ENCODE results near the gene CLDN9.

CLDN9 gene, protein sequence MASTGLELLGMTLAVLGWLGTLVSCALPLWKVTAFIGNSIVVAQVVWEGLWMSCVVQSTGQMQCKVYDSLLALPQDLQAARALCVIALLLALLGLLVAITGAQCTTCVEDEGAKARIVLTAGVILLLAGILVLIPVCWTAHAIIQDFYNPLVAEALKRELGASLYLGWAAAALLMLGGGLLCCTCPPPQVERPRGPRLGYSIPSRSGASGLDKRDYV

DNA sequence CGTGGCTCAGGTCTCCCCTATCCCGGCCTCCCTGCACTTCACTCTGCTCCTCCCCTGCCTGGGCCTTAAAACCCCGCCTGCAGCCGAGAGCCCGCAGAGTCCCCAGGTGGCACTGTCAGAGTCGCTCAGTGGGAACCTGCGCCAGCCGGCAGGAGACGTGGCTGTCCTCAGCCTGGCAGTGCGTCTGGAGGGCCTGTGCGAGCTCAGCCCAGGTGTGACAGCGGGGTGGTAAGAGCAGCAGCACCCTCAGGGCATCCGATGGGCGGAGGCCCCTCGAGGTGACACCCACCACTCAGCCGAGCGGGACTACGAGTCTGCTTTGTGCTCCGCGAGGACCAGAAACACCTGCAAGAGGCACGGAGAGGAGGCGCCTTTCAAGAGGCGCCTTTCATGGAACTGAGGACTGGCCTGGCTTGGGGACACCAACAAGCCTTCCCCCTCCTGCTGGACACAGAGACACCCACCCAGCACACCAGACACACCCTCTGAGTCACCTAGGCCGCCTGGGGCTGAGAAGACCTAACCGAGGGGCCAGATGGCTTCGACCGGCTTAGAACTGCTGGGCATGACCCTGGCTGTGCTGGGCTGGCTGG lies at the start of gene CLDN9:
TSS of gene CLDN9 (plus strand) at position 96 of the 593 bp plus-strand sequence. CDS start at position 536, 440 bp downstream.
- DNase-seq: no peak

DNA sequence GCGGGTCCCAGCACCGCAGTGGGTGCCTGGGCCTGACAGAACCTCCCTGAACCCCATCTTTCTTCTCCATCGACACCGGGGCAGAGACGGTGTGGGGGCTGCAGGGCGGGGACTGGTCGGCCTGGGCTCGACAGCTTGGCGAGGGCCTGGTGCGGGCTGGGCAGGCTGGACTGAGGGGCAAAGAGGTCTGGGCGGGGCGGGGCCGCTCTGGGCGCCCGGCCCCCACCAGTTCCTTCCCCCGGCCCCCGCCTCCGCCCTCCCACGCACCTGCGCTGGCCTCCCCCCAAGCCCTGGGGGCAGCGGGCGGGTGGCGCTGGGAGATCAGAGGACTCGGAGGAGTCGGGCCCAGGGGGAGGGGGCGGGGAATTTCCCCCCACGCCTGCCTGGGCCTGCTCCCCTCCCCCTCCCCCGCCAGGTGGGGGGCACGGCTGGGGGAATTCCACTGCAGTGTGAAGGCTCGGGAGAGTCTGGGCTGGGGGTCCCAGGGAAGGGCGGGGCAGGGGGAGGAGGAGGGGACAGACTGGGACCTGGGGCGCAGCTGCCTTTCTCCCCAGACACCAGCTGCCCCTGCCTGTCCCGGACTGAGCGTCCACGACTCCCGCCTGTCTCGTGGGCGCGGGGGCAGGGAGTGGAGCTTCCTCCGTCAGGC lies 49.5 kb upstream of the CLDN9 start:
- DNase-seq: no peak

DNA sequence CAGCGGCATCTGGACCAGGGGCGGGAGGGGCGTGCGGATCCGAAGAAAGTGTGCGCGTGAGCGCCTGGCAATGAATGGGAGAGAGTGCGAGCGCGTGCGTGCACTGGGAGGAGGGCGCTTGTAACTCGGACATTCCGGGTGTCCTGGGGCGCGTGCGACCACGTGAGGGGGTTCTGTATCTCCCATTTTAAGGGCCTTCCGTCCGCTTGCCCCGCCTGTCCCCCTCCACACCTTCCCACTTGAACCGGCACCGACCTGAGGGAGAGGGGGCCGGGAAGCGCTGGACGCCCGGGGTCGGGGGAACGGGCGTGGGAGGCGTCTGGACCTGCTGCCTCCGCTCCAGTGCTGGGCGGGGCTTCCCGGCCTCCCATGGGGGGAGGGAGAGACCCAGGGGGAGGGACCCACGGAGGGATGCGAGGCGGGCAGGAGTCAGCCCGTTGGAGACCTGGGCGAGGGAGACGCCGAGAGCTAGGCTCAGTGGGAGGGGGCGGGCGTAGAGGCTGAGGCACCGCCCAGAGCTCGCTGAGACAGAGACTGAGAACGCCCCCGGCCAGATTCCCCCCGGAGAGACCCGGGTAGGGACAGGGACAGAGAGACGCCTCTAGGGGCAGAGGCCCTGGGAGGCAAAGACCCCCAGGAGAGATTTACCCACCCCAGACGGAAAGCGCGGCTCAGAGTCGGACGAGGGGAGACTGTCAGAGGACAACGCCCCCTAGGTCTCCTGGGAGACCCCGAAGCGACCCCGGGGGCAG lies 48.8 kb upstream of the CLDN9 start, which contains the start of gene KREMEN2:
TSS of gene KREMEN2 (plus strand) at position 553 of the 752 bp plus-strand sequence. CDS start 246 bp downstream, outside the sequence.
- DNase-seq: no peak

DNA sequence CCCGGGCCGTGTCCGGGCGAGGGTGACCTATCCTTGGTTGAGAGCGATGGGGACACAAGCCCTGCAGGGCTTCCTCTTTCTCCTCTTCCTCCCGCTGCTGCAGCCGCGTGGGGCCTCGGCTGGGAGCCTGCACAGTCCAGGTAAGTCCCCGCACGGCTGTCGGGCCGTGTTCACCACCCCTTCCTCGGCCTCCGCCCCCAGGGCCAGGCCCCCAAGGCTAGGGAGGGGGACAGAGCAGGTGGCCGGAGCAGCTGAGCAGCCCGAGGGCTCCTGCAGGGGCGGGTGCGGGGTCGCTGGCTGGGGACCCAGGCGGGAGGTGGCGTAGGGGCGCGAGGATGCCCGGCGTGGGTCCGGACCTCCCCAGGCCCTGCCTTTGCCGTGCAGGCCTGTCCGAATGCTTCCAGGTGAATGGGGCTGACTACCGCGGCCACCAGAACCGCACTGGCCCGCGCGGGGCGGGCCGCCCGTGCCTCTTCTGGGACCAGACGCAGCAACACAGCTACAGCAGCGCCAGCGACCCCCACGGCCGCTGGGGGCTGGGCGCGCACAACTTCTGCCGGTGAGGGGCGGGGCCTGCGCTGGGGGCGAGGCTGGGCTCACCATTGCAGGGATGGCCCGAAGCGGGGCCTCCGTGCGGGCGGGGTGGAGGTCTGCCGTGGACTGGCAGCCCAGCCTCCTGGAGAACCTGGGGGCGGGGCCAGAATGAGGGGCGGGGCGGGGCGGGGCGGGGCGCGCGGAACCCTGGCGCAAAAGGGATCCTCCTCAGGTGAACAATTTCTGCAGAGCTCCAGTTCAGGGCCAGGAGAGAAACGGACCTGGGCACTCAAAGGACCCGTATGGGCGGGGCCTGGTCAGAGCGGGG lies 48.0 kb upstream of the CLDN9 start:
- peak; percentile 61 for DNase-seq

DNA sequence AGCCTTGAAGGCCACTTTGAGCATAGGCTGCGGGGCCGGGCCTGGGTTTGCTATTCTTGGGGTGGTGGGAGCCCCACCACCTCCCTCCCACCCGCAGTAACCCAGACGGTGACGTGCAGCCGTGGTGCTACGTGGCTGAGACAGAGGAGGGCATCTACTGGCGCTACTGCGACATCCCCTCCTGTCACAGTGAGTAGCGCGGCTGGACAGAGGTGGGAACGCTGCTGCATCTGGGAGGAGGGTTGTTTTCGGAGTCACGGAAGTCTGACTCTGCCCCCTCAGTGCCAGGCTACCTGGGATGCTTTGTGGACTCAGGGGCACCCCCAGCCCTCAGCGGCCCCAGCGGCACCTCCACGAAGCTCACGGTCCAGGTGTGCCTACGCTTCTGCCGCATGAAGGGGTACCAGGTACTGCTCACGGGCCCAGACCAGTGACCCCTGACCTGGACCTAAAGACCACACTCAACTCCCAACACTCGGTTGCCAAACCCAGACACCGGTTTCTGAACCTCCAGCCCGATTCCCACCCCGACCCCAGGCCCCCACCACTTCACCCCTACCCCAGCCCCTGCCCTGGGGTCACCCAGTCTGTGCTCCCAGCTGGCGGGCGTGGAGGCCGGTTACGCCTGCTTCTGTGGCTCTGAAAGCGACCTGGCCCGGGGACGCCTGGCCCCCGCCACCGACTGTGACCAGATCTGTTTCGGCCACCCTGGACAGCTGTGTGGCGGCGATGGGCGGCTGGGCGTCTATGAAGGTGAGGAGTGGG lies 46.5 kb upstream of the CLDN9 start:
- DNase-seq: no peak

DNA sequence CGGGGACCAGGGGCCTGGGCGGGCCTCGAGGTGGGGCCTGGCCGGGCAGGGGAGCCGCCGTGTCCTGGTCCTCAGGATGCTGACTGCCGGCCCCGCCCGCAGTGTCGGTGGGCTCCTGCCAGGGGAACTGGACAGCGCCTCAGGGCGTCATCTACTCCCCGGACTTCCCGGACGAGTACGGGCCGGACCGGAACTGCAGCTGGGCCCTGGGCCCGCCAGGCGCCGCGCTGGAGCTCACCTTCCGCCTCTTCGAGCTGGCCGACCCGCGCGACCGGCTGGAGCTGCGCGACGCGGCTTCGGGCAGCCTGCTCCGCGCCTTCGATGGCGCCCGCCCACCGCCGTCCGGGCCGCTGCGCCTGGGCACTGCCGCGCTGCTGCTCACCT lies 45.9 kb upstream of the CLDN9 start:
- DNase-seq: no peak

DNA sequence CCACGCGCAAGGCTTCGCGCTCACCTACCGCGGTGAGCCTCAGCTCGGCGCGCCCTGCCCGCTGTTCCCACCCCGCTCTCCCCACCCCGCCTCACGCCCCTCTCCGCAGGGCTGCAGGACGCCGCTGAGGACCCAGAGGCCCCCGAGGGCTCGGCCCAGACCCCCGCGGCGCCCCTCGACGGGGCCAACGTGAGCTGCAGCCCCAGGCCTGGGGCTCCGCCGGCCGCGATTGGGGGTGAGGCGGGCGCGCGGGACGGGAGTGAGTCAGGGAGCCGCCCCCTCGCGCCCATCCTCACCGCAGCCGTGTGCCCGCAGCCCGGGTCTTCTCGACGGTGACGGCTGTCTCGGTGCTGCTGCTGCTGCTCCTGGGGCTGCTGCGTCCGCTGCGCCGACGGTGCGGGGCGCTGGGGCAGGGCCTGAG lies 45.5 kb upstream of the CLDN9 start:
- DNase-seq: no peak

DNA sequence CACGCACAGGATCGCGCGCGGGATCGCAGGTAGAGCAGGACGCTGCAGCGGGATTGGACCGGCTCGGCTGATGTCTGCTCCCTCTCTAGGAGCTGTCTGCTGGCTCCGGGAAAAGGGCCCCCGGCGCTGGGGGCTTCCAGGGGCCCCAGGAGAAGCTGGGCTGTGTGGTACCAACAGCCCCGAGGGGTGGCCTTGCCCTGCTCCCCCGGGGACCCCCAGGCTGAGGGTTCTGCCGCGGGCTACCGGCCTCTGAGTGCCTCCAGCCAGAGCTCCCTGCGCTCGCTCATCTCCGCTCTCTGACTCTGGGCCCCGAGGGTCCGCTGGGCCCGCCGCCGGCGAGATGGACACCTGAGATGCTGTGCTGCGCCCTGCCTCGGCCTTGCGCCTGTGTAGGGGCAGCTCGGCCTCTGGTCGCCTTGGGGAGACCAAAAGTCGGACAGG lies 45.0 kb upstream of the CLDN9 start:
- DNase-seq: no peak

DNA sequence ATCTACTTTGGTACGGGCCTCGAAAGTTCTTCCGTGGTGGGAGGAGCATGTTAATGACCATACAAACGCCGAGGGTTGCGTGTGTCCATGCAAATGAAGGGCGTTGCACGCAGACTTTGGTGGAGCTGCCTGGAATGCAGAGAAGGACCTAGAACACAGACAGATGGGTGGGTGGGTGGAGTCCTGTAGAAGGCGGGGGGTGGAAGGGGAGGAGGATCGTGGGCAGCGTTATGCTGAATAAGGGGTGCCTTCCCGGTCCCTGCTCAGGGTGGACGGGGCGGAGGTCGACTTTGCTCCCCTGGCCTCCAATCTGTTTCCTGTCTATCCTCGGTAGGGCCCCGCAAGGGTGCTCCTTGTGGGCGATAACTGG lies 44.4 kb upstream of the CLDN9 start:
- DNase-seq: no peak

DNA sequence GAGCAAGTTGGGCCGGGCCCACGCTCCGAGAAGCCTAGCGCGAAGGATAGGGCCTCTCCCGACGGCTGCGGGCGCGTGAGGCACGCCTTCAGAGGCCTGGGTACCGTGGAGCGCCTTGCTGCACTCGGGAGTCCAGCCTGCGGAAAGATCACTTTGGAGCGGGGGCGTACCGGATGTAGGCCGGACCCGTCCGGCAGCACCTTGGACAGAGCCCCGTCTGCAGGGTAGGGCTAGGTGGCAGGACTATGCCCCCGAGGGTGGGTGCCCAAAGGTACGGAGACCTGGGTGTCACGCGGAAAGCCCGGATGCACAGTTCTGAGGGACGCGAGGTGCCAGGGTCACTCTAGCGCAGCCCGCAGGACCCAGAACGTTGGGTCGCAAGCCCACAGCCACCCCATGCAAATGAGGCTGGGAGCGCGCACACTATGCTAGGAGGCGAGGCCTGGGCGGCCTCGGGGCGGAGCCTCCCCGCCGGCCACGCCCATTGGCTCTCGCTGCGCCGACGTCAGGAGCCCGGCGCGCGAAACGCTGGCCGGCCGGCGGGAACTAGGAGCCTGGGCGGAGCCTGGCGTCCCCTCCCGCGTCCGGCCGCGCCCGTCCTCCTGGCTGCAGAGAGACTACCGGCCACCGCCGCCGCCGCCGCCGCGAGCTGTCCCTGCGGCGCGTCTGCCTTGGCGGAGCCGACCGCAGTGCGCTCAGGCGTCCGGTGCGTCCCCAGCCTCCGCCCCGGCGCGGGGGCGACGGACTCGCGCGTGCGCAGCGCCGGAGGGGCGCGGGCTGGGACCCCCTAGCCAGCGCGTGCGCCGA lies 43.8 kb upstream of the CLDN9 start, which contains the start of gene PAQR4:
TSS of gene PAQR4 (plus strand) at position 611 of the 807 bp plus-strand sequence. CDS start 327 bp downstream, outside the sequence.
- DNase-seq: peak; percentile 88

DNA sequence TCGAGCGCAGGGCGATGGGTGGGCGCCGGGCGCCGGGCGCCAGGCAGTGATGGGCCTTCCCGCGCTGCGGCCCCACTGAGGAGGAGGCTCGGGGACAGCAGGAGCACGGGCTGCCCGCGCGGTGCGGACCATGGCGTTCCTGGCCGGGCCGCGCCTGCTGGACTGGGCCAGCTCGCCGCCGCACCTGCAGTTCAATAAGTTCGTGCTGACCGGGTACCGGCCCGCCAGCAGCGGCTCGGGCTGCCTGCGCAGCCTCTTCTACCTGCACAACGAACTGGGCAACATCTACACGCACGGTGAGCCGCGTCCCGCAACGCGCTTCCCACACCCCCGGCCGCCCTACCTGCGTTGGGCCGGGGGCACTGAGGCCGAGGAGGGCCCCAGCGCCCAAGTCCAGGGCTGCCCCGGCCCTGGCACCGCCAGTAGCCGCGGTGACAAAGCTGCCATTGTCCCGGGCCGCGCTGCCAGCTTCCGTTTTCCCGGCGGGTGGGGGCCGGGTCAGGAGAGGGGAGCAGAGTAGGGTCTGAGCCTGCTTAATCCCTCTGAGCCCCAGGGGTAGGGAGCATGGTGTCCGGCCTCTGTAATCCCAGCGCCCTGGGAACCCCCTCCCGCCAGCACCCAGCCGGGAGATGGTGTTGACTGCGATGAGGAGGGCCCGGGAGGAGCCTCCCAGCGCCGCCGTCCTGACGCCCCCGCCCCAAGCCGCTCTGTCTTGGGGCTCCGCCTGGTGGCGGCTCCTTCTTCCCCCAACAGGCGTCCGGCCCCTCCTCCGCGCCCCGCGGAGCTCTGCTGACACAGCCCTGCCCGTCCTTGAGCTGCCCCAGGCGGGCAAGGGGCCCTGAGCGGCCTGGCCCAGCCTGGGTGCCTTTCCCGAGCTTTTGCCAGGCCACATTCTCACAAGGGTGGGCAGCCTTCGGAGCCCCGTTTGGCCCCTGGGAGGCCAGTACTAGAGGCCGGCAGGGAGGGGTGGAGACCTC lies 42.9 kb upstream of the CLDN9 start:
- DNase-seq: peak; percentile 76

DNA sequence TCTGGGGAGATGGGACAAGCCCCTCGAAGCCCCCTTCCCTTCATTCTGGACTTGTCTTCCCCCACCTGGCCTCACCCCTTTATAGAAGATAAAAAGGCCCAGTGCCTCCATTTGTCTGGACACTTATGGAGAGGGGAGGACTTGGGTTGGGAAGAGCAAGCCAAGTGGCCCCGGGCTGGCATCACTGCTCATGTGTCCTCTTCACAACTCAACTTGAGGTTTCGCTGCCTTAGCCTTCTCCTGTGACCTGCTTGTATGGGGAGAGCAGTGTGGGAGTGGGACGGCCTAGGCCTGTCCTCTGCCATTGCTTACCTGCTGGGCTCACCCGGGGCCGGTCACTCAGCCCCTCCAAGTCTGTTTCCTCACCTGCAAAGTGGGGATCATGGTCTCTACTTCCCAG lies 42.2 kb upstream of the CLDN9 start:
- no peak for DNase-seq

DNA sequence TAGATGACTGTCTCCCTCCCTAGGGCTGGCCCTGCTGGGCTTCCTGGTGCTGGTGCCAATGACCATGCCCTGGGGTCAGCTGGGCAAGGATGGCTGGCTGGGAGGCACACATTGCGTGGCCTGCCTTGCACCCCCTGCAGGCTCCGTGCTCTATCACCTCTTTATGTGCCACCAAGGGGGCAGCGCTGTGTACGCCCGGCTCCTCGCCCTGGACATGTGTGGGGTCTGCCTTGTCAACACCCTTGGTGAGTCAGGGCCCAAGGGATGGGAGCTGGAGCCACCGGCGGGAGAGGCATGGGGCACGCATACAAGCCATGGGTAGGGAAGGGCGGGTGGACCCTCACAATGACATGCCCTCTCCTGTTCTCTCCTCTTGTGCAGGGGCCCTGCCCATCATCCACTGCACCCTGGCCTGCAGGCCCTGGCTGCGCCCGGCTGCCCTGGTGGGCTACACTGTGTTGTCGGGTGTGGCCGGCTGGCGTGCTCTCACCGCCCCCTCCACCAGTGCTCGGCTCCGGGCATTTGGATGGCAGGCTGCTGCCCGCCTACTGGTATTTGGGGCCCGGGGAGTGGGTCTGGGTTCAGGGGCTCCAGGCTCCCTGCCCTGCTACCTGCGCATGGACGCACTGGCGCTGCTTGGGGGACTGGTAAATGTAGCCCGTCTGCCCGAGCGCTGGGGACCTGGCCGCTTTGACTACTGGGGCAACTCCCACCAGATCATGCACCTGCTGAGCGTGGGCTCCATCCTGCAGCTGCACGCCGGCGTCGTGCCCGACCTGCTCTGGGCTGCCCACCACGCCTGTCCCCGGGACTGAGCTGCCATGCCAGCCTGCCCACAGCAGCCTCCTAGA lies 41.4 kb upstream of the CLDN9 start:
- DNase-seq: no peak

DNA sequence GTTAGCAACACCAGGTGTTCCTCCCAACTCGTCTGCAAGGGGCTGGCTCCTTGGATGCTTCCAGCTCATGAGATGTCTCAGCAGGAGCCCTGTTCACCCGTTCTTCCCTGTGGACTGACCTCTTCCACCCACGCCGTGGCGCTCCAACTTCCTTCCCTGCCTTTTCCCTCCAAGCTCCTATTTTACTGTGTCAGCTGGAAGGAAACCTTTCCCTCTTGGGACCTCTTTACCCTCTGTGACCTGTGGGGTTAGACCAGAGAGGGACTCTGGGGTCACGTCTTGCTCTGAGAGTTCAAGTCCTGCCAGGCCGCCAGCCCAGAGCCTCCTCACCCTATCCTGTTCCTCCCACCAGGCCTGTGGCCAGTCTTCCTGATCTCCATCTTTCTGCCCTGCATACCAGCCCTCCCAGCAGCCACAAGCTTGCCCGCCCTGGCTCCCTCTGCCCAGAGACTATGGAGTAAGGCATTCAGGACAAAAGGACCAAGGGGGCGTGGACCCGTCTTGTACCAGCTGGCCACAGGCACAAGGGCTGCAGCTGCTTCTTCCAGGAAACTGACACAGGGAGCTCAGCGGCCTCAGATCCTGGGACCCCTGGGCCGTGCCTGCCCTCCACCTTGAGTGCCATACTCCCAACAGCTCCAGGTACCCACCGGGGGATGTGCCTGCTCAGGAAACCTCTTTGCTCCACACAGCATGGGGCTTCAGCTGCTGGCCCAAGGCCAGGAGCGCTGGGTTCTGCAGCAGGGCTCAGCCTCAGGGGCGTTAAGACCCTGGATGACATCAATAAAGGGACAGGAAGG lies 40.5 kb upstream of the CLDN9 start:
- no peak for DNase-seq

DNA sequence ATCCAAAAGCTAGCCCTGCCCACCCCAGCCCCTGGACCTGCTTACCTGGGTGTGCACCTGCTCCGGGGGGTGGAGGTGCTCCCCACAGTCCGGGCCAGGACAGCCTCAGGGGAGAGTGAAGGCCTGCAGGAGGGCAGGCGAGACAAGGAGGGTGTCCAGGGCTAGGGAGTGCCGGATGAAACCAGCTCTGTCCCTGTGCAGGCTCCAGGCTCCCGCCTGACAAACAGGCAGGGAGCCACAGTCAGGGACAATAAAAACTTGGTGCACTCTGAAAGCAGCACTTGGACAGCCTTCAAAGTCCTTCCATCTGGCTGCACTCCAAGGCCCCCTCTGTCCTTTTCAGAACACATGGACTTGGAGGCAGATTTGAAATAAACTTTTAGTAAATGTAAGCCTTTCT lies 39.6 kb upstream of the CLDN9 start:
- DNase-seq: no peak

DNA sequence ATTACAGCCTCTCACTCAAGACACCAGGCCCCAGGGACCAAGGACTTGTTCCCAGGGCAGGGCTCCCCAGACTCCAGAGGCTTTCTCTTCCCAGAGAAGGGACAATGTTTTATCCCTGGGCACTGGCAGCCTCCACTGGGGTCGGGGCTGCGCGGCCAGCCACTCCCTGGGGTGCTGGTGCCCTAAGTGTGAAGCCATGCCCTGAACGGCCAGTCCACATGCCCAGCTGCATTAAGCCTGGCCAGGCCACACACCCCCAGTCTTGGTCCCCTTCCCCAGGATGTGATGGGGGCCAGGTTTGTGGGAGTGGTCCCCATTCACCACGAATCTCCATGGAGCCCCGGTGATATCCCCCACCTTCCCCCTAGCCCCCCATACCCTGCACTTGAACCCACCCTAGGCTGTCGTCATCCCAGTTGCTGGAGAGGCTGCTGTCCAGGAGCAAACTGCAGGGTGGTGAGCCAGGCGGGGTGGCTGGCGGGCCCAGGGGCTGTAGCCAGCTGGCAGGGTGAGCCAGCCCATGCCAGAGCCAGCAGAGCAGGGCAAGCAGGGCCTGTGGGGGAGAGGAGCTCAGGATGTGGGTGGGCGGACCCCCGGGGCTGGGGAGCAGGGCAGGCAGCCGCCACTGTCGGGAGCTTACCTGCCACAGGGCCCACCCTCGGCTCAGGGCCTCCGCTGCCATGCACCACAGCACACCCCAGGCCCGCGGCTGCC lies 39.0 kb upstream of the CLDN9 start:
- no peak for DNase-seq
